Esophagus muscularis mucosa (tissue), 4 donors: Measurements from ENCODE around the gene CLIP4. TPM values are rescaled to one million over a fixed set of nuclear protein-coding genes. Genes with fewer than 3 reads are reported as not detected.

Source experiments
- DNase-seq: peaks from one replicate; pipeline ENCODE4 v3.0.0-alpha.2; 2017; ENCODE audit errors: extremely low spot score
- H3K27ac ChIP-seq, 4 donors: fragments of 200-600 bp; sonication (generic); replicated peaks in 1 of 4; 1 replicate in 3 of 4; 2 replicates in 1 of 4; pipeline ENCODE4 v1.5.1; 2016 to 2019; ENCODE audit warnings: mild to moderate bottlenecking in 1 of 4
- H3K27me3 ChIP-seq, 4 donors: fragments of 200-600 bp; sonication (generic); one replicate each; pipeline versions ENCODE4 v1.5.1 to v1.6.0; 2016 to 2019
- H3K36me3 ChIP-seq, 4 donors: fragments of 200-600 bp; sonication (generic); one replicate each; pipeline ENCODE4 v1.5.1; 2016 to 2019
- H3K4me1 ChIP-seq, 4 donors: fragments of 200-600 bp; sonication (generic); one replicate each; pipeline ENCODE4 v1.5.1; 2016 to 2019
- H3K4me3 ChIP-seq, 4 donors: fragments of 200-600 bp; sonication (generic); 1 replicate in 2 of 4; 2 replicates in 2 of 4; pipeline ENCODE4 v1.5.1; 2016 to 2019; ENCODE audit warnings: mild to moderate bottlenecking in 4 of 4, moderate library complexity in 1 of 4
- H3K9me3 ChIP-seq, 4 donors: fragments of 200-600 bp; sonication (generic); 1 replicate in 3 of 4; 2 replicates in 1 of 4; pipeline ENCODE4 v1.5.1; 2016 to 2019
- EP300 ChIP-seq: sonication (generic); formaldehyde crosslinking; IDR thresholded peaks from one replicate; pipeline ENCODE4 v1.6.1; 2017; ENCODE audit warnings: antibody characterized with exemption
- POLR2A ChIP-seq: fragments of 450-650 bp; IDR thresholded peaks from one replicate; pipeline ENCODE4 v1.6.1; 2017; ENCODE audit warnings: antibody characterized with exemption, moderate library complexity, mild to moderate bottlenecking, low read depth
- POLR2AphosphoS5 ChIP-seq, 2 donors: sonication (generic); formaldehyde crosslinking; IDR thresholded peaks; one replicate each; pipeline ENCODE4 v1.6.1; 2017; ENCODE audit warnings: antibody characterized with exemption in 2 of 2
- WGBS: methylation state at CpG from one replicate; pipeline ENCODE4 v1.1.5; 2018; 5-methylcytosine and 5-hydroxymethylcytosine counted together
- intact Hi-C: fragments of 100-400 bp; cut with DNase I; formaldehyde crosslinking; loops from one replicate; pipeline ENCODE4 v1.15.1; 2023
- total RNA-seq, 4 donors: library from RNA; depleted of rRNA; stranded (reverse); fragments of >200 nt; gene quantifications; one replicate each; pipeline versions ENCODE4 v1.1.0 to v1.2.1, GENCODE V29; 2016
- TF ChIP-seq, protein P1 (sequence below), 3 experiments: fragments of 200-600 bp in 2 of 3; fragments of 450-650 bp in 1 of 3; sonication (generic) in 2 of 3; IDR thresholded peaks; one replicate each; pipeline ENCODE4 v1.5.1; 2017 to 2019; ENCODE audit warnings: antibody characterized with exemption in 3 of 3, mild to moderate bottlenecking in 2 of 3, moderate library complexity in 1 of 3

The CLIP4 gene
- total RNA-seq, 4 donors from 2014 or later, result 58.5 to 83.1 (median 66.8) TPM

DNA sequence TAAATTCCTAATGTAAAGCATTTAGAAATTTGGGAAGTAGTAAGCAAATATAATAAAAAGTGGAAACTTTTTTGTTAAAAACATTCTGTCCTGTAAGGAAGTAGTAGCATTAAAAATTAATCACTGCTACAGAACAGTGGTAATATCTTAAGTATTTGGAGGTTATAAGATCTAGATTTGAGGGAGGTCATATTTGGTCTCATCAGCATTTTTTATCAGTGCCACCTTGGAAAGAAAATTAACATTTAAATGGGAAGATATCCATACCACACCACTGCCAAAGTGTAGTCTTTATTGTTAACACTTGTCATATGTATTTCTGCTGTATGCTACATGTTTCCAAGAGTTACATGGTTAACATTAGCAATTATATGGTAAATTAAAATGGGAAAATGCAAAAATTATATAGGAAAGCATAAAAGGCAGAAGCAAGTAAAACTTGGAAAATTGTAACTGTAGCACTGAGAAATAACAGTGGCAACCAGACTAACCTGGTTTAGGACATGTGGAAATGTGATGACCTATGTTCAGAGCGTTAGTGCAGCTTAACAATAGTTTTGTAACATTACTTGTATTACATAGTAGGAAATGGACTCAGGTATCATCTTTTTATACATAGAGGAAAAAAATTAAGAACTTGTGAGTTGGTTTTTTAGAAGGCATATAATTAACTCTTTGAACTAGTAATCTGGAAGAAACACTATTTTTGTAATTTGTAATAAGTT lies 47.2 kb downstream of the CLIP4 start:
- Histone ChIP-seq H3K9me3 (no peaks in the 10 kb centered on the region), H3K4me1 (no peaks in the 10 kb centered on the region), H3K4me3 (no peak overlapping the region), H3K36me3 (peaks cover 10 to 72% (median 32%) of the 10 kb centered on the region in 4 donors), H3K27me3 (no peaks in the 10 kb centered on the region), H3K27ac (no peak overlapping the region)
- TF ChIP-seq EP300, result no peak
- TF ChIP-seq, protein P1, sequence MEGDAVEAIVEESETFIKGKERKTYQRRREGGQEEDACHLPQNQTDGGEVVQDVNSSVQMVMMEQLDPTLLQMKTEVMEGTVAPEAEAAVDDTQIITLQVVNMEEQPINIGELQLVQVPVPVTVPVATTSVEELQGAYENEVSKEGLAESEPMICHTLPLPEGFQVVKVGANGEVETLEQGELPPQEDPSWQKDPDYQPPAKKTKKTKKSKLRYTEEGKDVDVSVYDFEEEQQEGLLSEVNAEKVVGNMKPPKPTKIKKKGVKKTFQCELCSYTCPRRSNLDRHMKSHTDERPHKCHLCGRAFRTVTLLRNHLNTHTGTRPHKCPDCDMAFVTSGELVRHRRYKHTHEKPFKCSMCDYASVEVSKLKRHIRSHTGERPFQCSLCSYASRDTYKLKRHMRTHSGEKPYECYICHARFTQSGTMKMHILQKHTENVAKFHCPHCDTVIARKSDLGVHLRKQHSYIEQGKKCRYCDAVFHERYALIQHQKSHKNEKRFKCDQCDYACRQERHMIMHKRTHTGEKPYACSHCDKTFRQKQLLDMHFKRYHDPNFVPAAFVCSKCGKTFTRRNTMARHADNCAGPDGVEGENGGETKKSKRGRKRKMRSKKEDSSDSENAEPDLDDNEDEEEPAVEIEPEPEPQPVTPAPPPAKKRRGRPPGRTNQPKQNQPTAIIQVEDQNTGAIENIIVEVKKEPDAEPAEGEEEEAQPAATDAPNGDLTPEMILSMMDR (IDR thresholded peaks at IDR 0.05), result no peak
- TF ChIP-seq POLR2A, result no peak
- no peak for TF ChIP-seq POLR2AphosphoS5 (IDR thresholded peaks at IDR 0.05)
- intact Hi-C loops, result no loop called here
- DNase-seq, result no peak
- 90% methylated on average over 1 of the region's 1 CpG for WGBS

DNA sequence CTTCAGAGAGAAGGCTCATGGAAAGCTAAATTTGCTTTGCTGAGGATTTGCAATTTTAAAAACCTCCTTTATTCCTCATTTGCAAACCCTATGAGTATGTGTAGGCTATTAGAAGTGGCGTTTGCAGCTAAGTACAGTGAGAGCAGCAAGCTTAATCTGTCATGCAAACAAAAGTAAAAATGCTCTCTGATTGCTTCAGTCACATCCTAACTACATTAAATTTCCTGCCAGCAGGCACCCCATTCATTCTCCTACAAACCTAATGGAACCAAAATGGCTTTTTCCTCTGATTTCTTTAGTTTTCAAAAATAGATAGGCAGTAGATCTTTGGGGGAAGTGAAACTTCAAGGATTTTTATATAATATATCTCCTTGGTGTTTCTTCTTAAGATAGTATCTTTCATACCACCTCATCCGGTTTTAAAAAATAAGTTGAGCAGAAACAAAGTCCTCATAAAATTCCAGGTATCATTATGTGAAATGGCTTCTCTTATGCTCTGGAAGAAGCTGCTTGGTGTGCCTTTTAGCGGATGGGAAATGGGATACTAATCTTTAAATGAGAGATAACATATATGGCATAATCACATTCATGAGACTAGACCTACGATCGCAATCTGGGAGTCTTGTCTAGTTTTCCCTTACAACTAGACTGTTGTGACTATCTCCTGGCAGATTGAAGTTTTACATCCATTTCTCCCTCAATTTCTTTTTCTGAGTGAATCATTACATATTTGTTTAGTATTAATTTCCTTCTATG lies 49.1 kb downstream of the CLIP4 start:
- intact Hi-C loops, result no loop called here
- no peak for TF ChIP-seq POLR2AphosphoS5 (IDR thresholded peaks at IDR 0.05)
- TF ChIP-seq, protein P1 (IDR thresholded peaks at IDR 0.05), result no peak
- TF ChIP-seq POLR2A, result no peak
- TF ChIP-seq EP300, result no peak
- no peak overlapping the region for H3K27ac ChIP-seq
- DNase-seq, result no peak
- 87% methylated on average over 5 of the region's 5 CpGs for WGBS
- no peak overlapping the region for H3K4me3 ChIP-seq
- no peaks in the 10 kb centered on the region for H3K27me3 ChIP-seq
- peaks cover 0 to 72% (median 30%) of the 10 kb centered on the region in 4 donors for H3K36me3 ChIP-seq
- no peaks in the 10 kb centered on the region for H3K9me3 ChIP-seq
- no peaks in the 10 kb centered on the region for H3K4me1 ChIP-seq

DNA sequence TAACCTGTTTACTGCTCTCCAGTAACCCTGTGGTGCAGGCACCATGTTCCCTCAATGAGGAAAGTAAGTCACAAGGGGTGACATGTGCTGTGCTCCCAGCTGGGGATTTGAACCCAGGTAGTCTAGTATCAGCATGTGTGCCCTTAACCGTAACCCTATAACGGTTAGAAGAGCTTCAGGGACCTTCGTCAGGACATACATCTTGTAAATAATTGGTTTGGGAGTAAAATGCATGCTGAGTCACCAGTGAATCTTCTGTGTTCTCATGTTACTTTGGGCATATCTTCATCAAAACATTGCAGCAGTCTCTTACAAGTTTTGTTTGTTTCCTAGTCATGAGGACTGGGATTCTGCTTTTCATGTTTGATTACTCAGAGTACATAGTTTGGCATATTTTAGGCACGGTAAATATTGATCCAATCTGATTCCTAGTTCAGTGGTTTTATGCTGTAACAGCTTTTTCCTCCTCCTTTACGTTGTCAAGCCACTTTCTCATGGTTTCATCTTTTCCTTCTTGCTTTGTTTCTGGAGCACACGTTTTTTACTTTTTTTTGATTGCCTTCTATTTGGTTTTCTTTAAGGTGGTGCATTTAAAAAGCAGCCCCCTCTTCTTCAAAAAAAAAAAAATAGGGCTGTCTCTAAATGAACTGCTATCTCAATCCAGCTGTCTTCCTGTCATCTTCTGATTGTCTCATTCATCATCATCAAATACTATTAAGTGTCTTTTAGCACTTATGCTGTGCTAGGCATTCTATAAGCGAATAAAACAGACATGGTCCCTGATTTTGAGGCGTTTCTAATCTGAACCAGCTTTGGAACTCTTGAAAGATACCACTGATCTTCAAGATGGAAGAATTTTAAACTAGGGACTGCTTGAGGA lies 50.4 kb downstream of the CLIP4 start:
- TF ChIP-seq POLR2AphosphoS5 (IDR thresholded peaks at IDR 0.05) (no peak), EP300 (no peak), POLR2A (no peak)
- TF ChIP-seq, protein P1 (IDR thresholded peaks at IDR 0.05), result no peak
- no peak overlapping the region for H3K27ac ChIP-seq
- intact Hi-C loops, result no loop called here

DNA sequence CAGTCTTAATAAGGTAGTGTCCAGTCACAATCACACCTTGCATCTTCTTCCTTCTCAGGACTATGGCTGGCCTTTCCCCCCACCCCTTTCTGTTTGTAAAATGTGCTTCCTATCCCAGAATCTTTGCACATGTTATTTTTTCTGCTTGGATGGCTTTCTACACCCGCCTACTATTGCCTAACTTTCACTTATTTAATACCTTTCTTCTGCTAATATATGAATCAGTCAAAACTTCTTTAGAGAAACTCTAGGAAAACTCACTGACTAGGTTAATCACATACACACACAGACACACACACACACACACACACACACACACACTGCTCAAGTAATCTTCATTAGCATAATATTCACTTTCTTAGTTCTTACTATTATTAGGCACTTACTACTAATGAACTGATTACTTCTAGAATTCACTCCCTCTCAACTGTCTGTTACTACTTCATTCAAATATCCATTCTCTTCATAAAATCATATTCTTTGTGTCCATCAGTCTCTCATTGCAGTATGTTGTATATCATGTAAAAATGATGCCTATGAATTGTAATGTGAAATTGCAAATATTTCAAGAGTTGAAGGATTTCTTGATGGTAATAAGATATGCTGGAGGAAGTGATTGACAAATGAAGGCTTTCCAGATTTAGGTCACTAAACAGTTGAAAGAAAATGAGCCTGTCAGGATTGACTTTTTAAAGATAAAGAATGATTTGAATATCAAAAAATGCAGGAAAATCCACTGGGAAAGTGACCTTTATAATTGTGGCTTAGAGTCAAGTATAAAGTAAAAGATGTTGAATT lies 51.2 kb downstream of the CLIP4 start:
- Histone ChIP-seq H3K36me3 (peaks cover 0 to 57% (median 16%) of the 10 kb centered on the region in 4 donors), H3K4me1 (no peaks in the 10 kb centered on the region), H3K4me3 (no peak overlapping the region), H3K27ac (no peak overlapping the region), H3K9me3 (no peaks in the 10 kb centered on the region), H3K27me3 (no peaks in the 10 kb centered on the region)
- intact Hi-C loops, result no loop called here
- no peak for TF ChIP-seq POLR2A
- TF ChIP-seq POLR2AphosphoS5 (IDR thresholded peaks at IDR 0.05), result no peak
- TF ChIP-seq, protein P1 (IDR thresholded peaks at IDR 0.05), result no peak
- 96% methylated on average over 1 of the region's 1 CpG for WGBS
- no peak for DNase-seq

More for the DNA sequence above, 50.4 kb downstream of the CLIP4 start:
- no peak for DNase-seq
- H3K9me3 ChIP-seq, result no peaks in the 10 kb centered on the region
- no peaks in the 10 kb centered on the region for H3K27me3 ChIP-seq
- H3K36me3 ChIP-seq, result peaks cover 0 to 65% (median 23%) of the 10 kb centered on the region in 4 donors
- WGBS, result 74% methylated on average over 8 of the region's 8 CpGs
- H3K4me1 ChIP-seq, result no peaks in the 10 kb centered on the region
- no peak overlapping the region for H3K4me3 ChIP-seq
